K562 (cell line): ENCODE results near the gene TYW1B. TPM values are rescaled to one million over a fixed set of nuclear protein-coding genes. Genes with fewer than 3 reads are reported as not detected.

Experiments
- ATAC-seq: fragments of 200-7000 bp; cut with Tn5 transposase; 3 replicates; pipeline ENCODE4 v1.9.1; 2020; ENCODE audit warnings: moderate library complexity
- BruUV-seq: library from RNA; stranded (reverse); fragments of 400-500 nt; replicated peaks from 2 replicates; lab custom pipeline; 2021; lab: Mats Ljungman, UMichigan
- CTCF ChIA-PET: fragments of 300-600 bp; formaldehyde crosslinking; extraction: SDS; loops from one replicate; lab custom pipeline; 2021; ENCODE audit warnings: low intra/inter-chr PET ratio; lab: Yijun Ruan, JAX
- POLR2A ChIA-PET: fragments of 300-600, 350-650 bp; sonication (Branson Sonifier 250); formaldehyde crosslinking; extraction: SDS; loops from one replicate; lab custom pipeline; 2021; ENCODE audit warnings: antibody characterized with exemption, inconsistent platforms; lab: Yijun Ruan, JAX
- DNase-seq, 4 experiments: peaks; one replicate each; pipeline versions ENCODE4 v3.0.0 to v3.0.0-alpha.2; 2011 to 2018; ENCODE audit warnings: low spot score in 3 of 4, mixed read lengths in 3 of 4; ENCODE audit errors: extremely low read depth in 1 of 4
- FAIRE-seq: peaks from 2 replicates; lab custom pipeline; 2011; peaks lifted over from hg19 to GRCh38; lab: Jason Lieb, UNC
- H2AFZ ChIP-seq: 2 replicates; pipeline ENCODE4 v1.6.0; 2011; ENCODE audit warnings: low read depth, low read length, control low read depth, inconsistent platforms
- H3K27ac ChIP-seq: fragments of 200-600 bp; 3 replicates; pipeline ENCODE4 v1.8.0; 2011; ENCODE audit warnings: low read depth, mild to moderate bottlenecking, control low read depth, inconsistent platforms, low read length, moderate library complexity, mixed read lengths; ENCODE audit errors: extremely low read depth
- H3K27me3 ChIP-seq, 2 experiments: fragments of 300-600 bp in 1 of 2; 2 replicates in 1 of 2; 3 replicates in 1 of 2; pipeline versions ENCODE4 v1.6.0 to v1.8.0; 2011; ENCODE audit warnings: inconsistent platforms in 2 of 2, low read length in 2 of 2, mild to moderate bottlenecking in 1 of 2, mixed read lengths in 1 of 2, moderate library complexity in 1 of 2; ENCODE audit not compliant: control insufficient read depth in 2 of 2, insufficient read depth in 2 of 2
- H3K36me3 ChIP-seq: fragments of 300-600 bp; 3 replicates; pipeline ENCODE4 v1.8.0; 2011; ENCODE audit warnings: mild to moderate bottlenecking, low read length, inconsistent platforms; ENCODE audit not compliant: control insufficient read depth, insufficient read depth
- H3K4me1 ChIP-seq, 2 experiments: fragments of 200-600 bp in 1 of 2; replicated peaks in 1 of 2; 2 replicates in 1 of 2; 3 replicates in 1 of 2; pipeline versions ENCODE4 v1.5.1 to v1.8.0; 2011; ENCODE audit warnings: inconsistent platforms in 2 of 2, low read length in 2 of 2, mild to moderate bottlenecking in 1 of 2, mixed read lengths in 1 of 2, moderate library complexity in 1 of 2; ENCODE audit not compliant: control insufficient read depth in 2 of 2, insufficient read depth in 2 of 2
- H3K4me2 ChIP-seq: 2 replicates; pipeline ENCODE4 v1.6.1; 2011; ENCODE audit warnings: low read length, control low read depth, inconsistent platforms, mixed read lengths; ENCODE audit not compliant: insufficient read depth
- H3K4me3 ChIP-seq: fragments of 200-600 bp; sonication (generic), shearing (Covaris generic); 2 replicates; pipeline ENCODE4 v1.5.1; 2016; ENCODE audit warnings: control low read depth, inconsistent platforms
- H3K79me2 ChIP-seq: fragments of 200-600 bp; 3 replicates; pipeline ENCODE4 v1.8.0; 2011; ENCODE audit warnings: low read length, inconsistent platforms; ENCODE audit not compliant: control insufficient read depth, insufficient read depth
- H3K9ac ChIP-seq, 2 experiments: 2 replicates each; pipeline versions ENCODE4 v1.6.0 to v1.6.1; 2011; ENCODE audit warnings: low read depth in 2 of 2, low read length in 2 of 2, control low read depth in 1 of 2, inconsistent platforms in 1 of 2, mild to moderate bottlenecking in 1 of 2, mixed read lengths in 1 of 2; ENCODE audit not compliant: insufficient read depth in 1 of 2
- H3K9me1 ChIP-seq: one replicate; pipeline ENCODE4 v1.6.0; 2011; ENCODE audit warnings: inconsistent platforms, mild to moderate bottlenecking, low read length, moderate library complexity; ENCODE audit not compliant: control insufficient read depth, insufficient read depth
- H3K9me3 ChIP-seq: replicated peaks from 2 replicates; pipeline ENCODE4 v1.5.1; 2011; ENCODE audit warnings: low read depth, low read length, inconsistent platforms; ENCODE audit not compliant: control insufficient read depth, insufficient read depth
- H4K20me1 ChIP-seq: replicated peaks from 2 replicates; pipeline ENCODE4 v1.6.1; 2011; ENCODE audit warnings: low read length, inconsistent platforms, mixed read lengths; ENCODE audit not compliant: control insufficient read depth, insufficient read depth
- CHCHD3 ChIP-seq: fragments of 250-450 bp; sonication (Bioruptor Pico); IDR thresholded peaks from 2 replicates; pipeline ENCODE4 v2.1.2; 2022; ENCODE audit warnings: mild to moderate bottlenecking
- HDAC2 ChIP-seq: fragments of 450-650 bp; IDR thresholded peaks from 2 replicates; pipeline ENCODE4 v1.6.1; 2016; ENCODE audit warnings: mild to moderate bottlenecking
- NFIX ChIP-seq: fragments of 250-450 bp; sonication (Bioruptor Pico); IDR thresholded peaks from 2 replicates; pipeline ENCODE4 v1.4.0; 2020; ENCODE audit warnings: low read depth, mild to moderate bottlenecking, moderate library complexity
- ZBTB7A ChIP-seq: IDR thresholded peaks from 2 replicates; pipeline ENCODE4 v1.6.1; 2011; ENCODE audit warnings: low read depth, mild to moderate bottlenecking, low read length, moderate library complexity, borderline replicate concordance; ENCODE audit not compliant: control insufficient read depth
- WGBS: fragments of 100-300 bp; shearing (Covaris generic); methylation state at CpG from one replicate; pipeline ENCODE4 v1.1.6; 2016; ENCODE audit warnings: low coverage, mixed read lengths; ENCODE audit not compliant: insufficient coverage; ENCODE audit errors: missing lambda C conversion rate; 5-methylcytosine and 5-hydroxymethylcytosine counted together
- in situ Hi-C: fragments of 300-500 bp; cut with MboI; formaldehyde crosslinking; loops from 4 replicates; pipeline ENCODE4 v1.15.0; 2018; ENCODE audit warnings: inconsistent platforms, mixed read lengths
- intact Hi-C: fragments of 100-400 bp; cut with micrococcal nuclease; formaldehyde crosslinking; loops from 2 replicates; pipeline ENCODE4 v1.14.2; 2022
- polyA plus RNA-seq, 8 experiments: library from polyadenylated mRNA; depleted of rRNA in 4 of 8; stranded (reverse) in 5 of 8; unstranded in 3 of 8; fragments of >200 nt; fragmentation: Nextera tagmentation in 2 of 8; fragmentation: Illumina TruSeq in 1 of 8; extraction: Ambion mirVana in 2 of 8; extraction: Trizol in 1 of 8; gene quantifications; 2 replicates each; pipeline versions ENCODE4 v1.2.1 to v1.2.3, GENCODE V29; 2011 to 2014; ENCODE audit warnings: inconsistent platforms in 1 of 8, missing spikeins in 1 of 8
- total RNA-seq, 7 experiments: library from RNA; depleted of rRNA in 6 of 7; stranded (reverse); fragments of >200 nt in 6 of 7; fragmentation: Illumina TruSeq in 2 of 7; extraction: Trizol in 2 of 7; gene quantifications; 2 replicates each; pipeline versions ENCODE4 v1.2.1 to v1.2.3, GENCODE V29; 2011 to 2021; ENCODE audit warnings: low replicate concordance in 1 of 7
- TF ChIP-seq, protein P1 (sequence below), 2 experiments: fragments of 450-650 bp in 1 of 2; sonication (generic) in 1 of 2; formaldehyde crosslinking in 1 of 2; IDR thresholded peaks; 2 replicates each; pipeline versions ENCODE4 v1.7.1 to v1.9.0; 2016 to 2022; ENCODE audit warnings: inconsistent platforms in 1 of 2, mild to moderate bottlenecking in 1 of 2, missing genetic modification reagents in 1 of 2

TYW1B gene
- total and polyA plus RNA-seq, 9 of the 15 experiments (the other 6 are each of a cell fraction or from before 2014, with no cell fraction given): 5.8 to 14.7 (median 9.8) TPM

GRCh38 chr7:72785166-72785955, 42.6 kb downstream of the TYW1B start:
- H3K4me2 ChIP-seq: no peak overlapping the region
- no TSS peak for BruUV-seq
- H2AFZ ChIP-seq: no peak overlapping the region
- H3K9me3 ChIP-seq: no peaks in the 10 kb centered on the region
- H3K4me1 ChIP-seq: peaks cover 0 to 6% of the 10 kb centered on the region in 2 experiments; a peak in 3 of 5 replicates
- no peaks in the 10 kb centered on the region for H3K9me1 ChIP-seq
- FAIRE-seq (no peak), ATAC-seq (no peak), DNase-seq (no peak)
- no peaks in the 10 kb centered on the region for H3K79me2 ChIP-seq
- no peak overlapping the region for H3K9ac ChIP-seq
- in situ Hi-C loops (no loop called here), intact Hi-C loops (loop anchor here (5.0 kb wide), 1 partner anchor 603 kb away; no protein-coding TSS in a partner anchor)
- CTCF ChIA-PET: no interaction called here
- POLR2A ChIA-PET: no interaction called here
- no peak overlapping the region for H3K27ac ChIP-seq
- 96% methylated on average over 8 of the region's 8 CpGs for WGBS
- no peak for TF ChIP-seq NFIX (CRISPR knock-in tag)
- TF ChIP-seq, protein P1, sequence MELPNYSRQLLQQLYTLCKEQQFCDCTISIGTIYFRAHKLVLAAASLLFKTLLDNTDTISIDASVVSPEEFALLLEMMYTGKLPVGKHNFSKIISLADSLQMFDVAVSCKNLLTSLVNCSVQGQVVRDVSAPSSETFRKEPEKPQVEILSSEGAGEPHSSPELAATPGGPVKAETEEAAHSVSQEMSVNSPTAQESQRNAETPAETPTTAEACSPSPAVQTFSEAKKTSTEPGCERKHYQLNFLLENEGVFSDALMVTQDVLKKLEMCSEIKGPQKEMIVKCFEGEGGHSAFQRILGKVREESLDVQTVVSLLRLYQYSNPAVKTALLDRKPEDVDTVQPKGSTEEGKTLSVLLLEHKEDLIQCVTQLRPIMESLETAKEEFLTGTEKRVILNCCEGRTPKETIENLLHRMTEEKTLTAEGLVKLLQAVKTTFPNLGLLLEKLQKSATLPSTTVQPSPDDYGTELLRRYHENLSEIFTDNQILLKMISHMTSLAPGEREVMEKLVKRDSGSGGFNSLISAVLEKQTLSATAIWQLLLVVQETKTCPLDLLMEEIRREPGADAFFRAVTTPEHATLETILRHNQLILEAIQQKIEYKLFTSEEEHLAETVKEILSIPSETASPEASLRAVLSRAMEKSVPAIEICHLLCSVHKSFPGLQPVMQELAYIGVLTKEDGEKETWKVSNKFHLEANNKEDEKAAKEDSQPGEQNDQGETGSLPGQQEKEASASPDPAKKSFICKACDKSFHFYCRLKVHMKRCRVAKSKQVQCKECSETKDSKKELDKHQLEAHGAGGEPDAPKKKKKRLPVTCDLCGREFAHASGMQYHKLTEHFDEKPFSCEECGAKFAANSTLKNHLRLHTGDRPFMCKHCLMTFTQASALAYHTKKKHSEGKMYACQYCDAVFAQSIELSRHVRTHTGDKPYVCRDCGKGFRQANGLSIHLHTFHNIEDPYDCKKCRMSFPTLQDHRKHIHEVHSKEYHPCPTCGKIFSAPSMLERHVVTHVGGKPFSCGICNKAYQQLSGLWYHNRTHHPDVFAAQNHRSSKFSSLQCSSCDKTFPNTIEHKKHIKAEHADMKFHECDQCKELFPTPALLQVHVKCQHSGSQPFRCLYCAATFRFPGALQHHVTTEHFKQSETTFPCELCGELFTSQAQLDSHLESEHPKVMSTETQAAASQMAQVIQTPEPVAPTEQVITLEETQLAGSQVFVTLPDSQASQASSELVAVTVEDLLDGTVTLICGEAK (IDR thresholded peaks at IDR 0.05): no peak
- TF ChIP-seq, protein P1 (CRISPR knock-in tag; IDR thresholded peaks at IDR 0.05): no peak
- no peak for TF ChIP-seq CHCHD3
- no peak for TF ChIP-seq HDAC2
- no peak for TF ChIP-seq ZBTB7A
- H3K27me3 ChIP-seq: no peaks in the 10 kb centered on the region
- H3K4me3 ChIP-seq: no peak overlapping the region
- no peaks in the 10 kb centered on the region for H4K20me1 ChIP-seq
- H3K36me3 ChIP-seq: no peaks in the 10 kb centered on the region
